ENCODE data around the gene GDF10.

DNA sequence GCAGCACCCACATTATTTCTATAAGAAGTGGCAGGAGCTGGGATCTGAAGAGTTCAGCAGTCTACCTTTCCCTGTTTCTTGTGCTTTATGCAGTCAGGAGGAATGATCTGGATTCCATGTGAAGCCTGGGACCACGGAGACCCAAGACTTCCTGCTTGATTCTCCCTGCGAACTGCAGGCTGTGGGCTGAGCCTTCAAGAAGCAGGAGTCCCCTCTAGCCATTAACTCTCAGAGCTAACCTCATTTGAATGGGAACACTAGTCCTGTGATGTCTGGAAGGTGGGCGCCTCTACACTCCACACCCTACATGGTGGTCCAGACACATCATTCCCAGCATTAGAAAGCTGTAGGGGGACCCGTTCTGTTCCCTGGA is 47.3 kb downstream of the GDF10 start:
- TF ChIP-seq ZNF565 (CRISPR knock-in tag; conservative IDR thresholded peaks at IDR 0.05; ENCODE audit: low read depth): no peak
- TF ChIP-seq ZFP3 (CRISPR knock-in tag; IDR thresholded peaks at IDR 0.05): no peak
- no peak for TF ChIP-seq TCF4 (CRISPR knock-in tag; IDR thresholded peaks at IDR 0.05; ENCODE audit: borderline replicate concordance)
- no peak for TF ChIP-seq ARNTL (CRISPR knock-in tag; IDR thresholded peaks at IDR 0.05; ENCODE audit: borderline replicate concordance, low read depth)
- TF ChIP-seq GLIS3 (CRISPR knock-in tag; IDR thresholded peaks at IDR 0.05): no peak
- no peak for TF ChIP-seq ISL1 (CRISPR knock-in tag; IDR thresholded peaks at IDR 0.05)
- no peak for TF ChIP-seq SNAI2 (CRISPR knock-in tag; IDR thresholded peaks at IDR 0.05)
- TF ChIP-seq, protein P1, sequence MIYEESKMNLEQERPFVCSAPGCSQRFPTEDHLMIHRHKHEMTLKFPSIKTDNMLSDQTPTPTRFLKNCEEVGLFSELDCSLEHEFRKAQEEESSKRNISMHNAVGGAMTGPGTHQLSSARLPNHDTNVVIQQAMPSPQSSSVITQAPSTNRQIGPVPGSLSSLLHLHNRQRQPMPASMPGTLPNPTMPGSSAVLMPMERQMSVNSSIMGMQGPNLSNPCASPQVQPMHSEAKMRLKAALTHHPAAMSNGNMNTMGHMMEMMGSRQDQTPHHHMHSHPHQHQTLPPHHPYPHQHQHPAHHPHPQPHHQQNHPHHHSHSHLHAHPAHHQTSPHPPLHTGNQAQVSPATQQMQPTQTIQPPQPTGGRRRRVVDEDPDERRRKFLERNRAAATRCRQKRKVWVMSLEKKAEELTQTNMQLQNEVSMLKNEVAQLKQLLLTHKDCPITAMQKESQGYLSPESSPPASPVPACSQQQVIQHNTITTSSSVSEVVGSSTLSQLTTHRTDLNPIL (CRISPR knock-in tag; IDR thresholded peaks at IDR 0.05; ENCODE audit: low read depth): no peak
- TF ChIP-seq, protein P2, sequence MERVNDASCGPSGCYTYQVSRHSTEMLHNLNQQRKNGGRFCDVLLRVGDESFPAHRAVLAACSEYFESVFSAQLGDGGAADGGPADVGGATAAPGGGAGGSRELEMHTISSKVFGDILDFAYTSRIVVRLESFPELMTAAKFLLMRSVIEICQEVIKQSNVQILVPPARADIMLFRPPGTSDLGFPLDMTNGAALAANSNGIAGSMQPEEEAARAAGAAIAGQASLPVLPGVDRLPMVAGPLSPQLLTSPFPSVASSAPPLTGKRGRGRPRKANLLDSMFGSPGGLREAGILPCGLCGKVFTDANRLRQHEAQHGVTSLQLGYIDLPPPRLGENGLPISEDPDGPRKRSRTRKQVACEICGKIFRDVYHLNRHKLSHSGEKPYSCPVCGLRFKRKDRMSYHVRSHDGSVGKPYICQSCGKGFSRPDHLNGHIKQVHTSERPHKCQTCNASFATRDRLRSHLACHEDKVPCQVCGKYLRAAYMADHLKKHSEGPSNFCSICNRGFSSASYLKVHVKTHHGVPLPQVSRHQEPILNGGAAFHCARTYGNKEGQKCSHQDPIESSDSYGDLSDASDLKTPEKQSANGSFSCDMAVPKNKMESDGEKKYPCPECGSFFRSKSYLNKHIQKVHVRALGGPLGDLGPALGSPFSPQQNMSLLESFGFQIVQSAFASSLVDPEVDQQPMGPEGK (CRISPR knock-in tag; IDR thresholded peaks at IDR 0.05; ENCODE audit: borderline replicate concordance): no peak
- TF ChIP-seq, protein P3, sequence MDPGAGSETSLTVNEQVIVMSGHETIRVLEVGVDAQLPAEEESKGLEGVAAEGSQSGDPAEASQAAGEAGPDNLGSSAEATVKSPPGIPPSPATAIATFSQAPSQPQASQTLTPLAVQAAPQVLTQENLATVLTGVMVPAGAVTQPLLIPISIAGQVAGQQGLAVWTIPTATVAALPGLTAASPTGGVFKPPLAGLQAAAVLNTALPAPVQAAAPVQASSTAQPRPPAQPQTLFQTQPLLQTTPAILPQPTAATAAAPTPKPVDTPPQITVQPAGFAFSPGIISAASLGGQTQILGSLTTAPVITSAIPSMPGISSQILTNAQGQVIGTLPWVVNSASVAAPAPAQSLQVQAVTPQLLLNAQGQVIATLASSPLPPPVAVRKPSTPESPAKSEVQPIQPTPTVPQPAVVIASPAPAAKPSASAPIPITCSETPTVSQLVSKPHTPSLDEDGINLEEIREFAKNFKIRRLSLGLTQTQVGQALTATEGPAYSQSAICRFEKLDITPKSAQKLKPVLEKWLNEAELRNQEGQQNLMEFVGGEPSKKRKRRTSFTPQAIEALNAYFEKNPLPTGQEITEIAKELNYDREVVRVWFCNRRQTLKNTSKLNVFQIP (CRISPR knock-in tag; IDR thresholded peaks at IDR 0.05; ENCODE audit: borderline replicate concordance, low read depth): no peak
- no peak for TF ChIP-seq TOX (CRISPR knock-in tag; IDR thresholded peaks at IDR 0.05; ENCODE audit: borderline replicate concordance)
- TF ChIP-seq ESRRG (CRISPR knock-in tag; IDR thresholded peaks at IDR 0.05): no peak
- no peak for TF ChIP-seq BACH2 (CRISPR knock-in tag; IDR thresholded peaks at IDR 0.05; ENCODE audit: borderline replicate concordance)
